ENCODE measurements around the gene SORCS1. TPM values are rescaled to one million over a fixed set of nuclear protein-coding genes. Genes with fewer than 3 reads are reported as not detected.

Gene SORCS1
- polyA plus RNA-seq, 1 of the 3 experiments (the other 2 are of a cell fraction): 0.66 TPM

- H3K9ac ChIP-seq: no peak overlapping the region
- no peak overlapping the region for H3K4me3 ChIP-seq (ENCODE audit: low read depth in 2 of 2, low read length in 1 of 2)
- POLR2A ChIA-PET: no interaction called here
- no peaks in the 10 kb centered on the region for H3K27me3 ChIP-seq (ENCODE audit: insufficient read depth)
- H3K9me2 ChIP-seq: no peaks in the 10 kb centered on the region
- no peaks in the 10 kb centered on the region for H3F3A ChIP-seq (replicated peaks; ENCODE audit: insufficient read depth)
- H2AFZ ChIP-seq (ENCODE audit: low read depth): no peak overlapping the region
- TF ChIP-seq TCF12 (IDR thresholded peaks at IDR 0.05) (no peak), EZH2phosphoT487 (IDR thresholded peaks at IDR 0.05; ENCODE audit: borderline replicate concordance, low read depth) (no peak), TAF1 (IDR thresholded peaks at IDR 0.05; ENCODE audit: borderline replicate concordance, low read depth, low read length) (no peak), TEAD4 (IDR thresholded peaks at IDR 0.05; ENCODE audit: borderline replicate concordance, insufficient read depth) (no peak), FOXM1 (IDR thresholded peaks at IDR 0.05; ENCODE audit: low read depth) (no peak), NRF1 (IDR thresholded peaks at IDR 0.05; ENCODE audit: low read depth, low read length) (no peak), NFIC (IDR thresholded peaks at IDR 0.05; ENCODE audit: borderline replicate concordance) (no peak), ZBTB33 (IDR thresholded peaks at IDR 0.05; ENCODE audit: borderline replicate concordance, low read depth) (no peak), REST (IDR thresholded peaks at IDR 0.05; ENCODE audit: low read depth, low read length) (no peak), GABPA (IDR thresholded peaks at IDR 0.05; ENCODE audit: low read depth) (no peak), POLR2AphosphoS5 (IDR thresholded peaks at IDR 0.05; ENCODE audit: low read depth, low read length) (no peak), FOSL2 (IDR thresholded peaks at IDR 0.05; ENCODE audit: borderline replicate concordance, low read depth) (no peak), RXRA (IDR thresholded peaks at IDR 0.05; ENCODE audit: borderline replicate concordance, low read depth) (no peak), RFX5 (IDR thresholded peaks at IDR 0.05; ENCODE audit: low read length) (no peak), PBX3 (IDR thresholded peaks at IDR 0.05) (no peak), CTCF (IDR thresholded peaks at IDR 0.05) (no peak), EP300 (IDR thresholded peaks at IDR 0.05; ENCODE audit: borderline replicate concordance in 1 of 2, low read depth in 1 of 2, low read length in 1 of 2) (no peak), YY1 (IDR thresholded peaks at IDR 0.05; ENCODE audit: low read depth) (no peak)
- H3K36me3 ChIP-seq (replicated peaks in 1 of 2; ENCODE audit: control insufficient read depth in 1 of 2, insufficient read depth in 2 of 2, low read length in 1 of 2): no peaks in the 10 kb centered on the region
- no peak for DNase-seq
- no peak overlapping the region for H3K27ac ChIP-seq (ENCODE audit: low read depth in 2 of 2, low read length in 1 of 2)
- no peaks in the 10 kb centered on the region for H3K79me2 ChIP-seq (ENCODE audit: insufficient read depth)
- H4K20me1 ChIP-seq (ENCODE audit: insufficient read depth): no peaks in the 10 kb centered on the region
- no peak overlapping the region for H3K4me2 ChIP-seq
- peaks cover 0 to 16% of the 10 kb centered on the region in 2 experiments; a peak in 2 of 4 replicates for H3K4me1 ChIP-seq (ENCODE audit: control insufficient read depth in 1 of 2, insufficient read depth in 2 of 2, low read depth in 1 of 2, low read length in 1 of 2)
- no peaks in the 10 kb centered on the region for H3K9me3 ChIP-seq
- CTCF ChIA-PET: interaction anchor here (0.7 to 1.6 kb wide), 2 partner anchors 31 to 172 kb away, joined by 3 read pairs; no protein-coding TSS in a partner anchor
- whole genome bisulfite sequencing (ENCODE audit: low lambda C conversion rate): 40% methylated on average over 1 of the region's 1 CpG
Observed at GRCh38 chr10:106960812-106961211, 203.7 kb downstream of the SORCS1 start.
